CD14-positive monocyte (primary cell): ENCODE measurements around the gene SCUBE2. TPM values are rescaled to one million over a fixed set of nuclear protein-coding genes. Genes with fewer than 3 reads are reported as not detected.

Experiments used
- DNase-seq, 3 donors: peaks; one replicate each; pipeline ENCODE4 v3.0.0-alpha.2; 2011 to 2022
- H2AFZ ChIP-seq: 2 replicates; pipeline ENCODE4 v1.6.0; 2012; ENCODE audit warnings: mild to moderate bottlenecking, low read depth, low read length, inconsistent platforms; ENCODE audit not compliant: insufficient read depth, poor library complexity, severe bottlenecking
- H3K27ac ChIP-seq, 2 donors: 1 replicate in 1 of 2; 2 replicates in 1 of 2; pipeline ENCODE4 v1.5.1; 2012 to 2013; ENCODE audit warnings: low read length in 2 of 2, control low read depth in 1 of 2, inconsistent platforms in 1 of 2, low read depth in 1 of 2, mild to moderate bottlenecking in 1 of 2
- H3K27me3 ChIP-seq, 2 donors: one replicate each; pipeline versions ENCODE4 v1.6.0 to v1.6.1; 2011 to 2013; ENCODE audit warnings: low read length in 2 of 2; ENCODE audit not compliant: control insufficient read depth in 2 of 2, insufficient read depth in 2 of 2
- H3K36me3 ChIP-seq, 2 donors: replicated peaks in 1 of 2; 1 replicate in 1 of 2; 2 replicates in 1 of 2; pipeline versions ENCODE4 v1.5.1 to v1.6.1; 2012 to 2013; ENCODE audit warnings: low read length in 2 of 2, control low read depth in 1 of 2, inconsistent platforms in 1 of 2, mild to moderate bottlenecking in 1 of 2; ENCODE audit not compliant: insufficient read depth in 2 of 2, control insufficient read depth in 1 of 2
- H3K4me1 ChIP-seq, 2 donors: 1 replicate in 1 of 2; 2 replicates in 1 of 2; pipeline versions ENCODE4 v1.5.1 to v1.6.1; 2012 to 2013; ENCODE audit warnings: low read length in 2 of 2, control low read depth in 1 of 2, inconsistent platforms in 1 of 2, mild to moderate bottlenecking in 1 of 2, moderate library complexity in 1 of 2; ENCODE audit not compliant: insufficient read depth in 2 of 2, control insufficient read depth in 1 of 2
- H3K4me2 ChIP-seq: replicated peaks from 2 replicates; pipeline ENCODE3; 2012; ENCODE audit warnings: low read length, moderate library complexity, mild to moderate bottlenecking; ENCODE audit not compliant: poor library complexity, severe bottlenecking; ENCODE audit errors: extremely low read depth
- H3K4me3 ChIP-seq, 3 experiments: fragments of 200-600 bp in 1 of 3; sonication (generic) in 1 of 3; replicated peaks in 1 of 3; 1 replicate in 2 of 3; 2 replicates in 1 of 3; pipeline ENCODE4 v1.5.1; 2011 to 2013; ENCODE audit warnings: low read length in 3 of 3, mild to moderate bottlenecking in 3 of 3, control low read depth in 2 of 3, low read depth in 2 of 3, inconsistent platforms in 1 of 3, moderate library complexity in 1 of 3
- H3K79me2 ChIP-seq: 2 replicates; pipeline ENCODE4 v1.6.0; 2012; ENCODE audit warnings: mild to moderate bottlenecking, control low read depth, inconsistent platforms, low read length, moderate library complexity; ENCODE audit not compliant: insufficient read depth
- H3K9ac ChIP-seq: 2 replicates; pipeline ENCODE4 v1.6.0; 2017; ENCODE audit warnings: low read length, mild to moderate bottlenecking; ENCODE audit not compliant: insufficient read depth, poor library complexity, severe bottlenecking
- H3K9me3 ChIP-seq, 2 donors: replicated peaks in 1 of 2; 1 replicate in 1 of 2; 2 replicates in 1 of 2; pipeline versions ENCODE4 v1.5.1 to v1.6.1; 2012 to 2013; ENCODE audit warnings: low read length in 2 of 2, control low read depth in 1 of 2; ENCODE audit not compliant: control insufficient read depth in 1 of 2, insufficient read depth in 1 of 2
- H4K20me1 ChIP-seq: 2 replicates; pipeline ENCODE4 v1.6.0; 2012; ENCODE audit warnings: mild to moderate bottlenecking, low read length, control low read depth, moderate library complexity; ENCODE audit not compliant: insufficient read depth
- H3K27ac Mint-ChIP-seq, 7 donors: one replicate each; pipeline ENCODE4 v1.8.0; 2020; ENCODE audit warnings: mild to moderate bottlenecking in 7 of 7, mixed read lengths in 7 of 7, moderate library complexity in 6 of 7, inconsistent platforms in 2 of 7
- H3K27me3 Mint-ChIP-seq, 3 donors: one replicate each; pipeline ENCODE4 v1.8.0; 2021 to 2022; ENCODE audit warnings: low read depth in 3 of 3, mild to moderate bottlenecking in 3 of 3, mixed read lengths in 3 of 3, moderate library complexity in 3 of 3, inconsistent platforms in 1 of 3
- H3K36me3 Mint-ChIP-seq, 2 donors: one replicate each; pipeline ENCODE4 v1.8.0; 2020; ENCODE audit warnings: mixed read lengths in 2 of 2, inconsistent platforms in 1 of 2, mild to moderate bottlenecking in 1 of 2
- H3K4me1 Mint-ChIP-seq: one replicate; pipeline ENCODE4 v1.8.0; 2020; ENCODE audit warnings: mild to moderate bottlenecking, mixed read lengths
- H3K4me3 Mint-ChIP-seq, 2 donors: one replicate each; pipeline ENCODE4 v1.8.0; 2020; ENCODE audit warnings: mild to moderate bottlenecking in 2 of 2, mixed read lengths in 2 of 2, moderate library complexity in 1 of 2
- H3K9me3 Mint-ChIP-seq, 7 donors: one replicate each; pipeline ENCODE4 v1.8.0; 2020 to 2022; ENCODE audit warnings: mixed read lengths in 7 of 7, mild to moderate bottlenecking in 6 of 7, moderate library complexity in 6 of 7, inconsistent platforms in 2 of 7
- WGBS: methylation state at CpG from one replicate; pipeline ENCODE4 v1.1.5; 2013; ENCODE audit warnings: missing lambda C conversion rate; ENCODE audit not compliant: insufficient coverage; 5-methylcytosine and 5-hydroxymethylcytosine counted together
- intact Hi-C, 2 donors: fragments of 100-400 bp; cut with micrococcal nuclease; formaldehyde crosslinking; loops; one replicate each; pipeline versions ENCODE4 v1.15.0 to v1.15.1; 2023
- polyA plus RNA-seq, 3 donors: library from polyadenylated mRNA; depleted of rRNA in 1 of 3; unstranded in 2 of 3; stranded (reverse) in 1 of 3; fragments of 300-500 nt in 2 of 3; fragments of >200 nt in 1 of 3; fragmentation: Illumina TruSeq in 2 of 3; gene quantifications; 1 replicate in 2 of 3; 2 replicates in 1 of 3; pipeline ENCODE4 v1.2.3, GENCODE V29; 2012 to 2021
- TF ChIP-seq, protein P1 (sequence below): fragments of 200-600 bp; IDR thresholded peaks from one replicate; pipeline ENCODE4 v1.8.0; 2022; ENCODE audit warnings: antibody characterized with exemption, mild to moderate bottlenecking

SCUBE2 gene
- polyA plus RNA-seq, 3 donors = 0.21 to 0.36 TPM; not detected in 1

DNA sequence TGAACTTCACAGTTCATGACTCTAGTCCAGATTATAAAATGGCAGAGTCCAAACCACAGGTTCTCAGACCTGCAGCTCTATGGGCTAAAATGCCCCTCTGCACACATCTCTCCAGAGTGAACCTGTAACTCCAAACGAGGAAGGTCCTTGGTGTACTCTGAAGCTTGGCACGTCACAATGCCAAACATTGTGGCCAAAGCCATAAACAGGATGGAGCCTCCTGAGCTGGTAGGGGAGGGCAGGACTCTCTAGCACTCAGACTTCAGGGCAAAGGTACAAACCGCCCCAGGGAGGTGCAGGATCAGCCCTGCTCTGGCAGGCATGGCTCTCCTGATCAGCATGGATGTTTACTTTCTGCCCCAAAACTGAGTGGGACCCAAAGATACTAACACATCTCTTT lies 2.3 kb downstream of the SCUBE2 start:
- Mint-ChIP-seq H3K4me3 (peak overlapping the region in 1 of 2 donors; percentile 85), H3K36me3 (peaks cover 0 to 13% of the 10 kb centered on the region in 2 donors), H3K9me3 (peaks cover 0 to 14% (median 5%) of the 10 kb centered on the region in 7 donors), H3K27ac (no peak overlapping the region), H3K4me1 (peaks cover 8% of the 10 kb centered on the region), H3K27me3 (peaks cover 51 to 59% (median 54%) of the 10 kb centered on the region in 3 donors)
- H2AFZ ChIP-seq = no peak overlapping the region
- no peaks in the 10 kb centered on the region for H3K79me2 ChIP-seq
- H3K27ac ChIP-seq = no peak overlapping the region
- no peak overlapping the region for H3K4me2 ChIP-seq
- H3K4me1 ChIP-seq = peaks cover 3 to 15% of the 10 kb centered on the region in 2 donors
- peaks cover 0 to 10% of the 10 kb centered on the region in 2 donors for H3K9me3 ChIP-seq
- H3K27me3 ChIP-seq = peaks cover 37 to 55% of the 10 kb centered on the region in 2 donors
- H3K9ac ChIP-seq = no peak overlapping the region
- no peak for DNase-seq
- no peaks in the 10 kb centered on the region for H3K36me3 ChIP-seq
- TF ChIP-seq, protein P1, sequence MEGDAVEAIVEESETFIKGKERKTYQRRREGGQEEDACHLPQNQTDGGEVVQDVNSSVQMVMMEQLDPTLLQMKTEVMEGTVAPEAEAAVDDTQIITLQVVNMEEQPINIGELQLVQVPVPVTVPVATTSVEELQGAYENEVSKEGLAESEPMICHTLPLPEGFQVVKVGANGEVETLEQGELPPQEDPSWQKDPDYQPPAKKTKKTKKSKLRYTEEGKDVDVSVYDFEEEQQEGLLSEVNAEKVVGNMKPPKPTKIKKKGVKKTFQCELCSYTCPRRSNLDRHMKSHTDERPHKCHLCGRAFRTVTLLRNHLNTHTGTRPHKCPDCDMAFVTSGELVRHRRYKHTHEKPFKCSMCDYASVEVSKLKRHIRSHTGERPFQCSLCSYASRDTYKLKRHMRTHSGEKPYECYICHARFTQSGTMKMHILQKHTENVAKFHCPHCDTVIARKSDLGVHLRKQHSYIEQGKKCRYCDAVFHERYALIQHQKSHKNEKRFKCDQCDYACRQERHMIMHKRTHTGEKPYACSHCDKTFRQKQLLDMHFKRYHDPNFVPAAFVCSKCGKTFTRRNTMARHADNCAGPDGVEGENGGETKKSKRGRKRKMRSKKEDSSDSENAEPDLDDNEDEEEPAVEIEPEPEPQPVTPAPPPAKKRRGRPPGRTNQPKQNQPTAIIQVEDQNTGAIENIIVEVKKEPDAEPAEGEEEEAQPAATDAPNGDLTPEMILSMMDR = no peak
- WGBS = 76% methylated on average over 2 of the region's 3 CpGs
- H3K4me3 ChIP-seq = no peak overlapping the region
- intact Hi-C loops = no loop called here
- H4K20me1 ChIP-seq = no peaks in the 10 kb centered on the region

DNA sequence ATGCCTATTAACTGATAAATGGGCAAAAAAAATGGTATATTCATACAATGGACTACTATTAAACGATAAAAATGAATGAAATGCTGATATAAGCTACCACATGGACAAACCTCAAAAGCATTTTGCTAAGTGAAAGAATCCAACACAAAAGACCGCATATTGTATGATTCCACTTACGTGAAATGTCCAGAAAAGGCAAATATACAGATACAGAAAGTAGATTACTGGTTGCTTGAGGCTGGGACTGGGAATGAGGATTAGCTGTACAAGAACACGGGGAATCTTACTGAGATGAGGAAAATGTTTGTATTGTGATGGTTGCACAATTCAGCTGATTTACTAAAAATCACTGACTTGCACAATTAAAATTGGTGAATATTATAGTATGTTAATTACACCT lies 8.8 kb downstream of the SCUBE2 start:
- no peak overlapping the region for H3K4me2 ChIP-seq
- H3K36me3 Mint-ChIP-seq = no peaks in the 10 kb centered on the region
- peaks cover 5 to 12% (median 7%) of the 10 kb centered on the region in 3 donors for H3K27me3 Mint-ChIP-seq
- no peaks in the 10 kb centered on the region for H3K9me3 ChIP-seq
- H3K4me3 ChIP-seq = no peak overlapping the region
- H3K4me1 ChIP-seq = no peaks in the 10 kb centered on the region
- H3K4me1 Mint-ChIP-seq = peaks cover 2% of the 10 kb centered on the region
- H3K36me3 ChIP-seq = no peaks in the 10 kb centered on the region
- H3K9me3 Mint-ChIP-seq = no peaks in the 10 kb centered on the region
- TF ChIP-seq, protein P1 = no peak
- H3K9ac ChIP-seq = no peak overlapping the region
- H3K27ac ChIP-seq = no peak overlapping the region
- H3K27me3 ChIP-seq = peaks cover 0 to 2% of the 10 kb centered on the region in 2 donors
- intact Hi-C loops = no loop called here
- DNase-seq = no peak
- no peak overlapping the region for H2AFZ ChIP-seq
- H4K20me1 ChIP-seq = no peaks in the 10 kb centered on the region
- H3K27ac Mint-ChIP-seq = no peak overlapping the region
- no peaks in the 10 kb centered on the region for H3K79me2 ChIP-seq
- no CpG with 5 or more reads among the region's 4 CpGs for WGBS
- no peak overlapping the region for H3K4me3 Mint-ChIP-seq
